Measurements from ENCODE around the gene METTL1. TPM values are rescaled to one million over a fixed set of nuclear protein-coding genes. Genes with fewer than 3 reads are reported as not detected.

The METTL1 gene
- total and polyA plus RNA-seq, 4 donors = 2.8 to 11.2 (median 7.1) TPM

DNA sequence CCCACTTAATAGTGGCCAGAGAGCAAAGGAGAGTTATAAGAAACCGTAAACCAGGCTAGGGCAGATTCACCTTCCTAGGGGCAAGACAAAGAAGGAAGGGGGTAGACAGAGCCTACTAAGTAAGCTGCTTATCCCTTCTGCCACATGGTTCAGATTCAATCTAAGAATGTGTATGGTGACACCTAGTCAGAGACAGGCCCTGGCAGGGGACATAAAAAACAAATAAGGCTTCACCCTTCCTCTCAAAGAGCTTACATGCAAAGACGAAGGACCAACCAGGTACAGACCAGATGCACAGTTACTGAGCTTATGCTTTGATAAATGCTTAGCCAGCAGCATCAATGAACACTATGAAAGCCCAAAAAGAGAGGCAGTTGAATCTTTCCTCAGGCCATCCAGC is 9.4 kb downstream of the METTL1 start:
- H3K27me3 ChIP-seq (ENCODE audit: control insufficient read depth in 4 of 4, insufficient read depth in 4 of 4, low read length in 3 of 4) = peaks cover 0 to 13% (median 6%) of the 10 kb centered on the region in 4 donors
- no peak overlapping the region for H3K4me3 ChIP-seq (ENCODE audit: low read depth in 1 of 3, low read length in 3 of 3)
- no peak overlapping the region for H3K27ac ChIP-seq (ENCODE audit: low read depth in 1 of 2, low read length in 2 of 2)
- no peak overlapping the region for H3K9ac ChIP-seq (ENCODE audit: low read depth in 1 of 2, low read length in 2 of 2)
- TF ChIP-seq FOXA1 (IDR thresholded peaks at IDR 0.05) = no peak
- TF ChIP-seq GABPA (IDR thresholded peaks at IDR 0.05 in 1 of 2, conservative IDR thresholded peaks at IDR 0.05 in 1 of 2) = no peak
- no peak for TF ChIP-seq YY1 (IDR thresholded peaks at IDR 0.05)
- TF ChIP-seq MAX (IDR thresholded peaks at IDR 0.05) = no peak
- no peak for TF ChIP-seq HNF4A (conservative IDR thresholded peaks at IDR 0.05)
- TF ChIP-seq, protein P1, sequence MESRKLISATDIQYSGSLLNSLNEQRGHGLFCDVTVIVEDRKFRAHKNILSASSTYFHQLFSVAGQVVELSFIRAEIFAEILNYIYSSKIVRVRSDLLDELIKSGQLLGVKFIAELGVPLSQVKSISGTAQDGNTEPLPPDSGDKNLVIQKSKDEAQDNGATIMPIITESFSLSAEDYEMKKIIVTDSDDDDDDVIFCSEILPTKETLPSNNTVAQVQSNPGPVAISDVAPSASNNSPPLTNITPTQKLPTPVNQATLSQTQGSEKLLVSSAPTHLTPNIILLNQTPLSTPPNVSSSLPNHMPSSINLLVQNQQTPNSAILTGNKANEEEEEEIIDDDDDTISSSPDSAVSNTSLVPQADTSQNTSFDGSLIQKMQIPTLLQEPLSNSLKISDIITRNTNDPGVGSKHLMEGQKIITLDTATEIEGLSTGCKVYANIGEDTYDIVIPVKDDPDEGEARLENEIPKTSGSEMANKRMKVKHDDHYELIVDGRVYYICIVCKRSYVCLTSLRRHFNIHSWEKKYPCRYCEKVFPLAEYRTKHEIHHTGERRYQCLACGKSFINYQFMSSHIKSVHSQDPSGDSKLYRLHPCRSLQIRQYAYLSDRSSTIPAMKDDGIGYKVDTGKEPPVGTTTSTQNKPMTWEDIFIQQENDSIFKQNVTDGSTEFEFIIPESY (IDR thresholded peaks at IDR 0.05) = no peak
- TF ChIP-seq, protein P2, sequence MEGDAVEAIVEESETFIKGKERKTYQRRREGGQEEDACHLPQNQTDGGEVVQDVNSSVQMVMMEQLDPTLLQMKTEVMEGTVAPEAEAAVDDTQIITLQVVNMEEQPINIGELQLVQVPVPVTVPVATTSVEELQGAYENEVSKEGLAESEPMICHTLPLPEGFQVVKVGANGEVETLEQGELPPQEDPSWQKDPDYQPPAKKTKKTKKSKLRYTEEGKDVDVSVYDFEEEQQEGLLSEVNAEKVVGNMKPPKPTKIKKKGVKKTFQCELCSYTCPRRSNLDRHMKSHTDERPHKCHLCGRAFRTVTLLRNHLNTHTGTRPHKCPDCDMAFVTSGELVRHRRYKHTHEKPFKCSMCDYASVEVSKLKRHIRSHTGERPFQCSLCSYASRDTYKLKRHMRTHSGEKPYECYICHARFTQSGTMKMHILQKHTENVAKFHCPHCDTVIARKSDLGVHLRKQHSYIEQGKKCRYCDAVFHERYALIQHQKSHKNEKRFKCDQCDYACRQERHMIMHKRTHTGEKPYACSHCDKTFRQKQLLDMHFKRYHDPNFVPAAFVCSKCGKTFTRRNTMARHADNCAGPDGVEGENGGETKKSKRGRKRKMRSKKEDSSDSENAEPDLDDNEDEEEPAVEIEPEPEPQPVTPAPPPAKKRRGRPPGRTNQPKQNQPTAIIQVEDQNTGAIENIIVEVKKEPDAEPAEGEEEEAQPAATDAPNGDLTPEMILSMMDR (IDR thresholded peaks at IDR 0.05; ENCODE audit: low read depth, low read length, missing input control) = no peak
- 94% methylated on average over 2 of the region's 2 CpGs for WGBS
- H3K4me1 ChIP-seq (ENCODE audit: control insufficient read depth in 4 of 4, insufficient read depth in 4 of 4, low read length in 3 of 4) = peaks cover 5 to 30% (median 20%) of the 10 kb centered on the region in 4 donors
- peaks cover 0 to 7% (median 0%) of the 10 kb centered on the region in 4 donors for H3K36me3 ChIP-seq (ENCODE audit: control insufficient read depth in 4 of 4, insufficient read depth in 3 of 4, low read depth in 1 of 4, low read length in 3 of 4)
- no peaks in the 10 kb centered on the region for H3K9me3 ChIP-seq (ENCODE audit: control insufficient read depth in 4 of 4, low read length in 3 of 4)
- DNase-seq (ENCODE audit: low spot score) = no peak

DNA sequence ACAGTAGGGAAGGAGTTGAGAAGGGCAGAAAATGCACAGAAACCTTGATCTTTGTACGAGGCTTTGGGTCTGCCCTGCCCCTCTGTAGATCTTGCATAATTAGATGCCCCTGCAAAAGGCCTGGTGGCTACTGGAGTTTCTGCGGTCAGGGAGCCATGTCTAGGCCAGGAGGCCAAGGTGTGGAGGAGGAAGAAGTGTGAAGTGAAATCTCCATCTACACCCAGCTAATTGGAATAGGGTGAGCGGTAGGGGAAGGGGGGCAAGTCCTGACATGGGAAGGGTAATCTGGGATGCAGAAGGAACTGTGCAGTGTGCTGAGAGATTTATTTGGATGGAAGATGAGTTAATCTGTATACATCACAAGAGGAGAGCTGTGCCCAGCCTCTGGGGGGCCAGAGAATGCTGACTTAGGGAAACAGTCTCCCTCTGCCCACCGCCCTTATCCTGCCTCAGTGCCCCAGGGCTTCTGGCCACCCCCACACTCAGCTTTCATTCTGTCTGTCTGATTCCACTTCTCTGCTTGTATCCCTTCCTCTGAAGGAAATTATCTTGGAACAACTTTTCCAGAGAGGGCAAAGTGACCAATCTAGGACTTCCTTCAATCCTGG is 10.4 kb downstream of the METTL1 start:
- DNase-seq (ENCODE audit: low spot score) = no peak
- H3K4me1 ChIP-seq (ENCODE audit: control insufficient read depth in 4 of 4, insufficient read depth in 4 of 4, low read length in 3 of 4) = peaks cover 3 to 28% (median 19%) of the 10 kb centered on the region in 4 donors
- no peak for TF ChIP-seq MAX (IDR thresholded peaks at IDR 0.05)
- TF ChIP-seq JUND (IDR thresholded peaks at IDR 0.05) = no peak
- TF ChIP-seq FOXA2 (IDR thresholded peaks at IDR 0.05) = no peak
- no peak for TF ChIP-seq RXRA (IDR thresholded peaks at IDR 0.05)
- TF ChIP-seq REST (IDR thresholded peaks at IDR 0.05) = no peak
- no peak for TF ChIP-seq TAF1 (conservative IDR thresholded peaks at IDR 0.05)
- TF ChIP-seq GABPA (IDR thresholded peaks at IDR 0.05 in 1 of 2, conservative IDR thresholded peaks at IDR 0.05 in 1 of 2) = no peak
- TF ChIP-seq YY1 (IDR thresholded peaks at IDR 0.05) = no peak
- TF ChIP-seq, protein P1 (IDR thresholded peaks at IDR 0.05) = no peak
- TF ChIP-seq HNF4A (conservative IDR thresholded peaks at IDR 0.05) = no peak
- TF ChIP-seq, protein P3, sequence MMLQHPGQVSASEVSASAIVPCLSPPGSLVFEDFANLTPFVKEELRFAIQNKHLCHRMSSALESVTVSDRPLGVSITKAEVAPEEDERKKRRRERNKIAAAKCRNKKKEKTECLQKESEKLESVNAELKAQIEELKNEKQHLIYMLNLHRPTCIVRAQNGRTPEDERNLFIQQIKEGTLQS (IDR thresholded peaks at IDR 0.05) = no peak
- TF ChIP-seq FOXA1 (IDR thresholded peaks at IDR 0.05) = no peak
- 94% methylated on average over 4 of the region's 4 CpGs for WGBS
- H3K9ac ChIP-seq (ENCODE audit: low read depth in 1 of 2, low read length in 2 of 2) = no peak overlapping the region
- H3K27ac ChIP-seq (ENCODE audit: low read depth in 1 of 2, low read length in 2 of 2) = no peak overlapping the region
- no peaks in the 10 kb centered on the region for H3K9me3 ChIP-seq (ENCODE audit: control insufficient read depth in 4 of 4, low read length in 3 of 4)
- H3K36me3 ChIP-seq (ENCODE audit: control insufficient read depth in 4 of 4, insufficient read depth in 3 of 4, low read depth in 1 of 4, low read length in 3 of 4) = peaks cover 0 to 7% (median 0%) of the 10 kb centered on the region in 4 donors
- H3K4me3 ChIP-seq (ENCODE audit: low read depth in 1 of 3, low read length in 3 of 3) = no peak overlapping the region
- H3K27me3 ChIP-seq (ENCODE audit: control insufficient read depth in 4 of 4, insufficient read depth in 4 of 4, low read length in 3 of 4) = peaks cover 0 to 11% (median 5%) of the 10 kb centered on the region in 4 donors
